ENCODE measurements around the gene OSBPL6. TPM values are rescaled to one million over a fixed set of nuclear protein-coding genes. Genes with fewer than 3 reads are reported as not detected.
"Not testable (repeated sequence)": the region's sequence is repeated elsewhere in the genome, so short reads cannot be mapped to it uniquely, and the experiment has no call there.

Gene OSBPL6
- total RNA-seq, 1 donor from 2014 or later, result 6.3 TPM

GRCh38 chr2:178198441-178198840 is 4.1 kb downstream of the OSBPL6 start:
- DNase-seq (ENCODE audit: low spot score), result not testable (repeated sequence)

DNA sequence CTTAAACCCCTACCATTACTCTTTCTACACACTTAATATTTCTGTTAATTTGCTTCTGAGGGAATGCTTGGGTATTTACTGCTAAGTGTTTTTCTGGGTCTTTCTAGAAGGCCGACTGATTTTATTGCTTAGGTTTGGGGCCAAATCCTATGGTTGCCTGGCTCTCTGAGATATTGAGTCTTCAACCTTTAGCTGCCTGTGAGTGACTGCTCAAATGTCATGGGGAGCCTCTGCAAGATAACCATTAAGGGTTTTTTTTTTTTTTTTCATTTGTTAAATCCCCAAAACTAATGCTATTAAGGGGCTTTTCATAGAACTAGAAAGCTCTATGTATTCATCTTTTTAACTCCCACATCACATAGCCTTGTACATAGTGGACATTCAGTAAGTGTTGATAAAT is 5.0 kb downstream of the OSBPL6 start:
- no peak for DNase-seq (ENCODE audit: low spot score)

GRCh38 chr2:178200331-178200730 is 6.0 kb downstream of the OSBPL6 start:
- DNase-seq (ENCODE audit: low spot score), result no peak

- DNase-seq (ENCODE audit: low spot score), result no peak
Measured at GRCh38 chr2:178202927-178203326, 8.6 kb downstream of the OSBPL6 start.

DNA sequence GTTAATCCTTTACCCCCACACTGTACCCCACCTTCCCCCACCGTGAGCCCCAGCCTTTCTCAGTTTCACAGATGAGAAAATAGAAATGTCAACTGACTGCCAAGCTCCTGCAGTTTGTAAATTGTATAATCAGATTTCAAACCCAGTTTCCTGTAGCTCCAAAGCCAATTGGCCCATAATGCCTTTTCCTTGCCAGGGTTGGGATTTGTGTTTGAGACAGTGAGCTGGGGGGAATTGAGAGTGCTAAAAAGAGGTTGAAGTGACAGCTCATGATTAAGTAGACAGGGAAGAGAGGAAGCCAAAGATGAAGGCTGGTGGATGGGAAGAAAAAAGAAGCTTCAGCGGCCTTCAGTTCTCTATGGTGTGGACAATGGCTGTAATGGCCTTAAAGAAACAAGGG is 10.7 kb downstream of the OSBPL6 start:
- DNase-seq (ENCODE audit: low spot score), result no peak

DNA sequence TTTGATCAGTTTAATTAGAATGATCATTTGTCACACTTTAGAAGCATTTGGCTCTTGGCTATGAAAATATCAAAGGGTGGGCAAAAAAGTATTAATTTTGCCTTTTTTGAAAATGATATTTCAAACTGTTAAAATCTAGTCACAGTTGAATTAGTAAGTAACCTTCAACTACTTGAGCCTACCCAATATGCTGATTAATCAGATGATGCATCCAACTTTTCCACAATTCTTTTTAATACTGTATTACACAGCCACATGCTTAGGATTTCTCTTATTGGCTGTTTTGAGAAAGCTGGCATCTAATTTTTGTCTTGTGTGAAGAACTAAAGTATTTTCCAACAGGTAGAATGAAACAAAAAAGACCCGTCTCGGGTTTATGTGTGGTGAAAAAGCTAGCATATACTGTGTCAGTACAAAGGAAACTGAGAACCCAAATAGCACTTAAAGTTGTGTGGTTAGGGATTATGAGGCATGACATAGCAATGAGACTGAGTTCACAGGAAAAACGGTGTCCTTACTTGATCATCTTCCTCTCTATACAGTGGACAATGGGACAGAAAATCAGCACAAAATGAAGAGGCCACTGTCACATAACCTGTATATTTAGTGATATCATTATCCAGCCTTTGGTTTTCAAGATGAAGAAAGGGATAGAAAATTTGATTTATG is 11.7 kb downstream of the OSBPL6 start:
- no peak for DNase-seq (ENCODE audit: low spot score)

DNA sequence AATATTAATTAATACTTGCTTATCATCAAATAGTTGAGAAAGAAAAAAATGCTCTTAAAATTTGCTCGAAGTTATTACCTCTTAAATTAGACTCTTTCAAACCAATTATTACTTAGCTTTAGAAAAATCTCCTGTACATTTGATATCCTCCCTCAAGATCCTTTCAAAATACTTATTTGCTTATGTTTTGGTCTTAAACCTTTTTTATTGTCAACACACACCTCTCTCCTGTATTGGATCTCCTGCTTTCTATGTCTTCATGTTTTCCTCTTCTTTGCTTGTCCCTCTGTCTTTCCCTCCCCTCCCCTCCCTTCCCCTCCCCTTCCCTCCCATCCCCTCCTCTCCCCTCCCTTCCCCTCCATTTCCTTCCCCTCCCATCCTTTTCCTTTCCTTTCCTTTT is 14.0 kb downstream of the OSBPL6 start:
- DNase-seq (ENCODE audit: low spot score), result no peak

- DNase-seq (ENCODE audit: low spot score), result no peak
Measured at GRCh38 chr2:178208817-178209216, 14.5 kb downstream of the OSBPL6 start.

- DNase-seq (ENCODE audit: low spot score), result no peak
Measured at GRCh38 chr2:178211460-178211859, 17.1 kb downstream of the OSBPL6 start.

- no peak for DNase-seq (ENCODE audit: low spot score)
Measured at GRCh38 chr2:178211943-178212342, 17.6 kb downstream of the OSBPL6 start.

DNA sequence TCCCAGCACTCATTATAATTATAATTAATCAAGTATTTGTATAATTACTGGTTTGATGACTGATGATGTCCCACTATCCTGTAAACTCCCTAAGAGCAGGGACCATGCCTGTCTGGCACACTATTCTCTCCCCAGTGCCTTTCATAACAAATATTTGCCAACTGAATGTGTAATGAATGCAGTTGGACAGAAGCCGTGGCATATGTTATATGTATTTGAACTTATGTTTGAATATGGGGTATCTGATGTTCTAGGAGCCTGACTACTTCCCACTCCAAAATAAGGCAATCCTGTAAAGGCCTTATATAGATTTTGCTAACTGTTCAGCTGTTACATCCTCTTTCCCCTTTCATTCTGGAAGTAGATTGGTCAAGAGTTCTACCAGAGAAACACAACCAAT is 19.7 kb downstream of the OSBPL6 start:
- no peak for DNase-seq (ENCODE audit: low spot score)

DNA sequence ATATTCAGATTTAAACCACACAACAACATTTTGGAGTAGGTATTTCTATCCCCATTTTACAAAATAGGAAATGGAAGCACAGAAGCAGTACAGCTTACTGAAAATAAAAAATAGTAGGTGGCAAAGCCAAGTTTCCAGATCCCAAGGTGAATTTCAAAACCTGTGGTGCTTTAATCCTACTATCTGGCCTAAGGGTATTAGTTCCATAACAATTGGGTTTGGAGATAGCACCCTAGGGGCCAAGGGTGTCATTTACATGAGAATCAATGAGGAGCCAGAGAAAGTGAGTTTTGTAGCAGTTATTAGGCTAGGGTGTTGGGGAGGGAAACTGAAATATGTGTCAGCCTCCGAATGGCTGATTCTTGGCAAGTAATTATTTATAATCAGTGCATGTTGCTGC is 24.9 kb downstream of the OSBPL6 start:
- no peak for DNase-seq (ENCODE audit: low spot score)

DNA sequence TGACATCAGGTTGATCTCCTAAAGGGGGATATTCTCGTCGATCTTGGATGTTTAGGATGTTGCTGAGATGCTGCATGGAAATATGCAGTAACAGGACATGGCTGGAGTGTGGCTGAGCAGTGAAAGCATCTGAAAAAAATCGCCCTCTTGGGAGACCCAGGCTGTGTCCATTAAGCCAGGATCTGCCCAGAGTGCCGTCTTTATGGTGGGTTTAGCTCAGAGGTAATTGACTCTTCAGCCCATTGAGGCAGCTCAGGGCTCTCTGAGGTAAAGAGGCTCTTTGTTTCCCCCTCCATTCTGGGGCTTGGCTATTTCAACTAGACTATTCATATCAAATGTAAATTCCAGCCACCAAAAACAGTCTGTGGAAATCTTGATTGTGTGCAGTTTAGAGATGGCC is 26.5 kb downstream of the OSBPL6 start:
- no peak for DNase-seq (ENCODE audit: low spot score)

DNA sequence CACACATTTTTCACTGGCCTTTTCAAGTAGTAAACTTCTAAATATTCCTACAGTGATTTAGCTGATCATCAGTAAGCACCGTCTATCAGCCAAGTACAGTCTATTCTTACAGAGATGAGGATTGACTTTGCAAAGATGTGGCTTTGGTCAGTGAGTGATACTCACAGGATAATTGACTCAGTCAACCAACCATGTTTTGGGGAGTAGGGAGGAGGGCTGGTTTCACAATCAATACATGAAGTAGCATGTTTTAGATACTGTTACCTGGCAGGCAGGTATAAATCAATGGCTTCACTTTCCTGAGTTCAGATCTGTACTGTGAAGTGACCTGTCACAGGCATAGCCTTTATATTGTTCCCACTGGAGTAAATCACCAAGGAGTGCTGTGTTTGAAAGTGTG is 27.2 kb downstream of the OSBPL6 start:
- DNase-seq (ENCODE audit: low spot score), result no peak

- DNase-seq (ENCODE audit: low spot score), result no peak
Measured at GRCh38 chr2:178223806-178224205, 29.5 kb downstream of the OSBPL6 start.

DNA sequence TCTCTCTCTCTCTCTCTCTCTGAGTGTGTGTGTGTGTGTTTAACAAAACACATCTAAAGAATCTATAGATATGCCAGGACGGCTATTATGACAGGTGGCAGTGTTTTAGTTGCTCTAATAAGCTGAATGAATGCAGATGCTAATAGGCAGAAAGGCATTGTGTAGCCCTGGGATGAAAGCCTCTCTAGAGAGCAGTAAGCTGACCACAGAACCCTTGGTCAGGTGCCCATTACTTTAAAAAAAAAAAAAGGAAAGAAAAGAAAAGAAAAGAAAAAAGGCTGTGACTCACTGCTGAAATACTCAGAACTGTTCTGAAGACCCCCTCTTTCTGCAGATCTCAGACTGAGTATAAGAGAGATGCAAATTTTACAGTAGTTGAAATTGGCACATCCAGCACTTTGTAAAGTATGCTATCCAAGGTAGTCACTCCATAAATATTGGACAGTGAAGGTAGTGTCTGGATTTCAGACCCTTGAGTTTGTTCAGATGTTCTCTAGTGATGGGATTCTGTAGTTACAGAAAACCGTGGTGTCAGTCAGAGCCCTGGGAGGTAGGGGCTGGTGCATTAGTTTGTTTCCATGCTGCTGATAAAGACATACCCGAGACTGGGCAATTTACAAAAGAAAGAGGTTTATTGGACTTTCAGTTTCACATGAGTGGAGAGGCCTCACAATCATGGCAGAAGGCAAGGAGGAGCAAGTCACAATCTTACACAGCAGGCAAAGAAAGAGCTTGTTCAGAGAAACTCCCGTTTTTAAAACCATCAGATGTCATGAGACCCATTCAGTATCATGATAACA is 30.9 kb downstream of the OSBPL6 start:
- no peak for DNase-seq (ENCODE audit: low spot score)

GRCh38 chr2:178227187-178227586 is 32.9 kb downstream of the OSBPL6 start:
- no peak for DNase-seq (ENCODE audit: low spot score)

DNA sequence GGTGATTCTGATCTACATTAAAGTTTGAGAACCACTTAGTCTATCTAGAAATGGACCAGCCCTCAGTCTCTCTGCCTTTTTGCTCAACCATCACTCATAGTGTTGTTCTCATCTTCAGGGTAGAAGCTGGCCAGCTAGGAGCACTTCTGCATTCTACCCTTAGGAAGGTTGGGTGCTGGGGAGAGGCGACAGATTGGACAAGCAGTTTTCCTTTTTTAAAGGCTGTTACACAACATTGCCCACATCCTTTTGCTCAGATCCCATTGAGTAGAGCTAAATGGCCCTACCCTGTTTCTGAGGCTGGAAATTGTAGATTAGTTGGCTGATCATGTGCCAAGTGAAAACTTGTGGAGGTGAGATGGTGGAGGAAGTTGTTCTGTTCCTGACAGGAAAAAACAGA is 35.6 kb downstream of the OSBPL6 start:
- DNase-seq (ENCODE audit: low spot score), result no peak

GRCh38 chr2:178230396-178230795 is 36.1 kb downstream of the OSBPL6 start:
- DNase-seq (ENCODE audit: low spot score), result no peak

GRCh38 chr2:178233428-178233827 is 39.1 kb downstream of the OSBPL6 start:
- no peak for DNase-seq (ENCODE audit: low spot score)

DNA sequence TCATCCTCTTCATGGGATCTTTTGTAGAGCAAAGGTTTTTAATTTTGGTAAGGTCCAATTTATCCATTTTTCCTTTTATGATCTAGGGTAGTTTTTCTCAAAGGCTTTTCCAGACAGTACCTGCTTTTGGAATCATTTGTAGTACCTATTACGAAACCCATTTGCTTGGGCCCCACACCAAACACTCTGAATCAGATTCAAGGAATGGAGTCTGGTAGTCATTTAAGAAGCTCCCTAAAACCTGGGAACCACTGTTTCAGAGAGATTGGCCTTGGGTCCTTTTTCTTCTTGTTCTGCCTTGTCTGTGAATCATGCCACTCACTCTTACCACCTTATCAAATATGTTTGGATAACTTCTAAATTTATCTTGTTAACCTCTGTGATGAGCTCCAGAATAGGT is 40.3 kb downstream of the OSBPL6 start:
- DNase-seq (ENCODE audit: low spot score), result no peak

GRCh38 chr2:178237488-178238153 is 43.3 kb downstream of the OSBPL6 start:
- DNase-seq (ENCODE audit: low spot score), result no peak

DNA sequence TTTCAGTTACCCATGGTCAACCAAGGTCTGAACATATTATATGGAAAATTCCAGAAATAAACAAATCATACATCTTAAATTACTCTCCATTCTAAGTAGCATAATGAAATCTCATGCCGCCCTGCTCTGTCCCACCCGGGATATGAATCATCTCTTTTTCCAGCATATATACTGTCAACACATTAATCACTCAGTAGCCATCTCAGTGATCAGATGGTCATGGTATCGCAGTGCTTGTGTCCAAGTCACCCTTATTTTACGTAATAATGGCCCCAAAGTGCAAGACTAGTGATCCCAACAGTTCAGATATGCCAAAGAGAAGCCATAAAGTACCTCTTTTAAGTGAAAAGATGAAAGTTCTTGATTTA is 43.8 kb downstream of the OSBPL6 start:
- no peak for DNase-seq (ENCODE audit: low spot score)

Measured in mucosa of gallbladder (tissue), 1 donor.